MM.1S (cell line): Measurements from ENCODE around the gene ALOX12B.

ENCODE experiments used
- DNase-seq: peaks from one replicate; pipeline ENCODE4 v3.0.0-alpha.2; 2015
- H2AFZ ChIP-seq: fragments of 300-600 bp; sonication (generic); 2 replicates; pipeline ENCODE4 v1.6.0; 2016; ENCODE audit warnings: antibody characterized with exemption, low read length
- H3F3A ChIP-seq: fragments of 300-600 bp; sonication (generic); 2 replicates; pipeline ENCODE4 v1.6.1; 2016; ENCODE audit warnings: mild to moderate bottlenecking, antibody characterized with exemption, low read length, moderate library complexity, mixed read lengths; ENCODE audit not compliant: insufficient read depth
- H3K27ac ChIP-seq: fragments of 300-600 bp; sonication (generic); 2 replicates; pipeline ENCODE4 v1.5.1; 2016; ENCODE audit warnings: mild to moderate bottlenecking, low read length
- H3K27me3 ChIP-seq: fragments of 300-600 bp; sonication (generic); replicated peaks from 2 replicates; pipeline ENCODE4 v1.6.0; 2016; ENCODE audit warnings: low read length; ENCODE audit not compliant: insufficient read depth
- H3K36me3 ChIP-seq: fragments of 300-600 bp; sonication (generic); replicated peaks from 2 replicates; pipeline ENCODE4 v1.6.1; 2016; ENCODE audit warnings: mild to moderate bottlenecking, low read length, mixed read lengths; ENCODE audit not compliant: insufficient read depth
- H3K4me1 ChIP-seq: fragments of 300-600 bp; sonication (generic); 2 replicates; pipeline ENCODE4 v1.6.1; 2016; ENCODE audit warnings: low read length, mixed read lengths
- H3K4me2 ChIP-seq: fragments of 300-600 bp; sonication (generic); 2 replicates; pipeline ENCODE4 v1.6.0; 2016; ENCODE audit warnings: low read depth, low read length
- H3K4me3 ChIP-seq: fragments of 300-600 bp; sonication (generic); 2 replicates; pipeline ENCODE4 v1.5.1; 2016; ENCODE audit warnings: low read length, mixed read lengths
- H3K79me2 ChIP-seq: fragments of 300-600 bp; sonication (generic); 2 replicates; pipeline ENCODE4 v1.6.1; 2016; ENCODE audit warnings: mixed run types, low read length, mixed read lengths
- H3K9ac ChIP-seq: fragments of 300-600 bp; sonication (generic); 2 replicates; pipeline ENCODE4 v1.6.1; 2016; ENCODE audit warnings: low read length, mixed read lengths
- H3K9me2 ChIP-seq: fragments of 300-600 bp; sonication (generic); replicated peaks from 2 replicates; pipeline ENCODE4 v1.6.1; 2016; ENCODE audit warnings: mild to moderate bottlenecking, low read length, mixed read lengths; ENCODE audit not compliant: insufficient read depth
- H3K9me3 ChIP-seq: fragments of 300-600 bp; sonication (generic); replicated peaks from 2 replicates; pipeline ENCODE4 v1.6.1; 2016; ENCODE audit warnings: mild to moderate bottlenecking, low read length, mixed read lengths; ENCODE audit not compliant: insufficient read depth
- H4K20me1 ChIP-seq: fragments of 300-600 bp; sonication (generic); 2 replicates; pipeline ENCODE4 v1.6.1; 2016; ENCODE audit warnings: mild to moderate bottlenecking, low read length, moderate library complexity, mixed read lengths; ENCODE audit not compliant: insufficient read depth
- CTCF ChIP-seq: fragments of 300-600 bp; sonication (generic); IDR thresholded peaks from 2 replicates; pipeline ENCODE4 v1.5.1; 2016; ENCODE audit warnings: antibody characterized with exemption, low read length, mixed read lengths
- EZH2 ChIP-seq: fragments of 300-600 bp; sonication (generic); optimal IDR thresholded peaks from 2 replicates; pipeline ENCODE3; 2017; ENCODE audit warnings: low read depth, mild to moderate bottlenecking, antibody characterized with exemption, low read length, mixed read lengths
- EZH2phosphoT487 ChIP-seq: fragments of 300-600 bp; sonication (generic); IDR thresholded peaks from 2 replicates; pipeline ENCODE4 v1.6.1; 2018; ENCODE audit warnings: antibody characterized with exemption, low read length

ALOX12B gene

GRCh38 chr17:8048736-8049135, 38.8 kb downstream of the ALOX12B start:
- Histone ChIP-seq H3K27ac (no peak overlapping the region), H3K4me2 (no peak overlapping the region), H3K9me3 (no peaks in the 10 kb centered on the region)

GRCh38 chr17:8048236-8048635, 39.3 kb downstream of the ALOX12B start:
- DNase-seq, result no peak
- TF ChIP-seq EZH2 (no peak), EZH2phosphoT487 (no peak), CTCF (no peak)
- Histone ChIP-seq H2AFZ (no peak overlapping the region), H3K4me1 (no peaks in the 10 kb centered on the region), H3K79me2 (no peaks in the 10 kb centered on the region), H3K9ac (no peak overlapping the region), H3K4me3 (no peak overlapping the region), H3F3A (no peaks in the 10 kb centered on the region), H3K9me2 (no peaks in the 10 kb centered on the region), H3K9me3 (no peaks in the 10 kb centered on the region), H4K20me1 (no peaks in the 10 kb centered on the region), H3K4me2 (no peak overlapping the region), H3K27ac (no peak overlapping the region), H3K27me3 (peaks cover 93% of the 10 kb centered on the region), H3K36me3 (no peaks in the 10 kb centered on the region)

More at GRCh38 chr17:8048736-8049135, 38.8 kb downstream of the ALOX12B start:
- Histone ChIP-seq H3K27me3 (peaks cover 93% of the 10 kb centered on the region), H3F3A (no peaks in the 10 kb centered on the region), H3K4me3 (no peak overlapping the region), H3K9ac (no peak overlapping the region), H4K20me1 (no peaks in the 10 kb centered on the region), H3K36me3 (no peaks in the 10 kb centered on the region), H3K9me2 (no peaks in the 10 kb centered on the region), H3K4me1 (no peaks in the 10 kb centered on the region), H2AFZ (no peak overlapping the region), H3K79me2 (no peaks in the 10 kb centered on the region)
- TF ChIP-seq EZH2phosphoT487, result no peak
- TF ChIP-seq EZH2, result no peak
- no peak for TF ChIP-seq CTCF
- DNase-seq, result no peak

- Histone ChIP-seq H3K27ac (no peak overlapping the region), H3K4me3 (no peak overlapping the region), H3K36me3 (no peaks in the 10 kb centered on the region), H3K9me2 (no peaks in the 10 kb centered on the region), H3K9ac (no peak overlapping the region), H3K27me3 (peaks cover 93% of the 10 kb centered on the region), H3F3A (no peaks in the 10 kb centered on the region), H2AFZ (no peak overlapping the region), H3K79me2 (no peaks in the 10 kb centered on the region), H4K20me1 (no peaks in the 10 kb centered on the region), H3K4me1 (no peaks in the 10 kb centered on the region), H3K9me3 (no peaks in the 10 kb centered on the region), H3K4me2 (no peak overlapping the region)
- DNase-seq, result no peak
- no peak for TF ChIP-seq CTCF
- TF ChIP-seq EZH2, result no peak
- no peak for TF ChIP-seq EZH2phosphoT487
Observed at GRCh38 chr17:8047769-8048110, 39.8 kb downstream of the ALOX12B start.
